MM.1S (cell line): Measurements from ENCODE around the gene CTCFL.

Source experiments
- CTCF ChIP-seq: fragments of 300-600 bp; sonication (generic); IDR thresholded peaks from 2 replicates; pipeline ENCODE4 v1.5.1; 2016; ENCODE audit warnings: antibody characterized with exemption, low read length, mixed read lengths
- EZH2 ChIP-seq: fragments of 300-600 bp; sonication (generic); optimal IDR thresholded peaks from 2 replicates; pipeline ENCODE3; 2017; ENCODE audit warnings: low read depth, mild to moderate bottlenecking, antibody characterized with exemption, low read length, mixed read lengths

GRCh38 chr20:57484772-57485171 is 40.2 kb downstream of the CTCFL start:
- TF ChIP-seq CTCF = no peak
- no peak for TF ChIP-seq EZH2
